Naive thymus-derived CD4-positive, alpha-beta T cell (primary cell): ENCODE measurements around the gene UBE2Q2. TPM values are rescaled to one million over a fixed set of nuclear protein-coding genes. Genes with fewer than 3 reads are reported as not detected.
"Not testable (repeated sequence)": the region's sequence is repeated elsewhere in the genome, so short reads cannot be mapped to it uniquely, and the experiment has no call there.

ENCODE experiments used
- ATAC-seq: fragments of 150-1000 bp; cut with Tn5 transposase; 2 replicates; pipeline ENCODE4 v1.10.0; 2021; ENCODE audit warnings: mild to moderate bottlenecking, moderate library complexity
- CTCF ChIA-PET: fragments of 350-600 bp; sonication (Branson Sonifier 250); formaldehyde crosslinking; loops from one replicate; lab custom pipeline; 2021; ENCODE audit warnings: antibody characterized with exemption; lab: Charles Lee
- POLR2A ChIA-PET: fragments of 350-600 bp; sonication (Branson Sonifier 250); formaldehyde crosslinking; loops from one replicate; lab custom pipeline; 2021; ENCODE audit warnings: antibody characterized with exemption, inconsistent platforms; lab: Charles Lee
- DNase-seq, 9 donors: peaks; one replicate each; pipeline versions ENCODE4 v3.0.0 to v3.0.0-alpha.2; 2020 to 2022; ENCODE audit warnings: mixed read lengths in 1 of 9
- H3K27ac ChIP-seq: one replicate; pipeline ENCODE4 v1.7.0; 2013; ENCODE audit warnings: mild to moderate bottlenecking, low read depth, low read length, moderate library complexity
- H3K27me3 ChIP-seq, 2 donors: one replicate each; pipeline ENCODE4 v1.7.0; 2013; ENCODE audit warnings: low read length in 2 of 2, mild to moderate bottlenecking in 2 of 2, moderate library complexity in 2 of 2; ENCODE audit not compliant: control insufficient read depth in 2 of 2, insufficient read depth in 2 of 2
- H3K36me3 ChIP-seq, 3 experiments: 1 replicate in 2 of 3; 2 replicates in 1 of 3; pipeline ENCODE4 v1.7.0; 2013; ENCODE audit warnings: low read length in 3 of 3, mild to moderate bottlenecking in 3 of 3, moderate library complexity in 1 of 3; ENCODE audit not compliant: insufficient read depth in 3 of 3, control insufficient read depth in 2 of 3
- H3K4me1 ChIP-seq, 2 donors: one replicate each; pipeline ENCODE4 v1.7.0; 2013; ENCODE audit warnings: low read length in 2 of 2, mild to moderate bottlenecking in 2 of 2, moderate library complexity in 1 of 2; ENCODE audit not compliant: control insufficient read depth in 2 of 2, insufficient read depth in 2 of 2
- H3K4me3 ChIP-seq: 2 replicates; pipeline ENCODE4 v1.7.0; 2013; ENCODE audit warnings: mild to moderate bottlenecking, low read length
- H3K9me3 ChIP-seq, 3 experiments: 1 replicate in 2 of 3; 2 replicates in 1 of 3; pipeline ENCODE4 v1.7.0; 2013; ENCODE audit warnings: low read length in 3 of 3; ENCODE audit not compliant: control insufficient read depth in 2 of 3
- H3K27ac Mint-ChIP-seq, 9 donors: one replicate each; pipeline ENCODE4 v1.8.0; 2020 to 2022; ENCODE audit warnings: mixed read lengths in 9 of 9, mild to moderate bottlenecking in 8 of 9, moderate library complexity in 5 of 9, inconsistent platforms in 2 of 9
- H3K27me3 Mint-ChIP-seq, 5 donors: one replicate each; pipeline ENCODE4 v1.8.0; 2021 to 2022; ENCODE audit warnings: mixed read lengths in 5 of 5, mild to moderate bottlenecking in 1 of 5
- H3K36me3 Mint-ChIP-seq, 5 donors: one replicate each; pipeline ENCODE4 v1.8.0; 2020 to 2022; ENCODE audit warnings: mixed read lengths in 5 of 5, mild to moderate bottlenecking in 3 of 5, inconsistent platforms in 1 of 5
- H3K4me1 Mint-ChIP-seq, 7 donors: one replicate each; pipeline ENCODE4 v1.8.0; 2020 to 2022; ENCODE audit warnings: mixed read lengths in 7 of 7, mild to moderate bottlenecking in 3 of 7, inconsistent platforms in 1 of 7
- H3K4me3 Mint-ChIP-seq, 10 donors: one replicate each; pipeline ENCODE4 v1.8.0; 2020 to 2022; ENCODE audit warnings: mild to moderate bottlenecking in 10 of 10, mixed read lengths in 10 of 10, moderate library complexity in 6 of 10, inconsistent platforms in 2 of 10
- H3K9me3 Mint-ChIP-seq, 11 donors: one replicate each; pipeline ENCODE4 v1.8.0; 2020 to 2022; ENCODE audit warnings: mixed read lengths in 11 of 11, mild to moderate bottlenecking in 4 of 11, inconsistent platforms in 1 of 11, moderate library complexity in 1 of 11
- intact Hi-C, 2 donors: fragments of 100-400 bp; cut with micrococcal nuclease; formaldehyde crosslinking; loops; one replicate each; pipeline ENCODE4 v1.15.1; 2023
- polyA plus RNA-seq, 2 donors: library from polyadenylated mRNA; unstranded; fragments of 300-500 nt; fragmentation: Illumina TruSeq; gene quantifications; one replicate each; pipeline ENCODE4 v1.2.3, GENCODE V29; 2021
- total RNA-seq, 6 experiments: library from RNA in 5 of 6; stranded (reverse) in 5 of 6; gene quantifications; 1 replicate in 5 of 6; 2 replicates in 1 of 6; pipeline ENCODE4 v1.2.3 and lab custom pipeline; 2021 to 2026

The UBE2Q2 gene
- total RNA-seq (10 to 100 TPM; 28.2 to 32.1 (median 28.8) TPM), polyA plus RNA-seq (10 to 100 TPM; 27.7 to 30.5 TPM), total RNA-seq (lab: John Stamatoyannopoulos, UW) (48.2 reads per million, percentile 70 among the genes with 10 or more reads in this experiment)

- peak within 1 kb of the TSS; percentile 85 to 97 (median 92) for H3K27ac Mint-ChIP-seq
- no peaks in the 10 kb centered on the region for H3K9me3 ChIP-seq
- peak; percentile 75 for ATAC-seq
- peak within 1 kb of the TSS; percentile 85 to 99 (median 96) for H3K4me3 Mint-ChIP-seq
- no peaks in the 10 kb centered on the region for H3K9me3 Mint-ChIP-seq
- peak; percentile 45 to 78 (median 67) for DNase-seq
- peak within 1 kb of the TSS; percentile 76 for H3K27ac ChIP-seq
- ChIA-PET CTCF (interaction anchor here (0.8 to 1.1 kb wide), 2 partner anchors 10 to 12 kb away, joined by 3 to 7 read pairs; no protein-coding TSS in a partner anchor), POLR2A (interaction anchor here (0.5 to 2.6 kb wide), 11 partner anchors 10 to 1915 kb away, joined by 3 to 22 read pairs (median 3); partner anchors contain the start of genes FBXO22, MAN2C1 and SNUPN)
- H3K4me3 ChIP-seq = peak within 1 kb of the TSS; percentile 68
- peaks cover 20 to 30% of the 10 kb centered on the region in 2 donors for H3K4me1 ChIP-seq
- no peaks in the 10 kb centered on the region for H3K27me3 ChIP-seq
- H3K36me3 ChIP-seq = peaks cover 0 to 5% (median 0%) of the 10 kb centered on the region in 3 experiments
- H3K36me3 Mint-ChIP-seq = peaks cover 0 to 22% (median 0%) of the 10 kb centered on the region in 5 donors
- H3K4me1 Mint-ChIP-seq = peaks cover 37 to 51% (median 45%) of the 10 kb centered on the region in 7 donors
- intact Hi-C loops = loop anchor here (1.0 to 10.0 kb wide), 11 partner anchors 26 to 1574 kb away; partner anchors contain the start of genes FBXO22 (in 2 of the 2), C15orf39 (in 1 of the 2), SCAPER (in 1 of the 2) and SIN3A (in 1 of the 2)
- H3K27me3 Mint-ChIP-seq = peaks cover 0 to 20% (median 0%) of the 10 kb centered on the region in 5 donors
Observed at GRCh38 chr15:75842722-75843677, at the start of gene UBE2Q2. TSS of gene UBE2Q2 (plus strand) at chr15:75843447. CDS start at chr15:75843667, 220 bp downstream.

GRCh38 chr15:75796321-75796720 lies 46.9 kb upstream of the UBE2Q2 start:
- no peak overlapping the region for H3K27ac Mint-ChIP-seq
- no peaks in the 10 kb centered on the region for H3K9me3 Mint-ChIP-seq
- intact Hi-C loops = no loop called here
- CTCF ChIA-PET = no interaction called here
- no peaks in the 10 kb centered on the region for H3K36me3 ChIP-seq
- no peak overlapping the region for H3K27ac ChIP-seq
- POLR2A ChIA-PET = no interaction called here
- H3K4me3 Mint-ChIP-seq = no peak overlapping the region
- no peaks in the 10 kb centered on the region for H3K27me3 ChIP-seq
- H3K4me3 ChIP-seq = no peak overlapping the region
- DNase-seq (no peak), ATAC-seq (no peak)
- peaks cover 25 to 59% (median 49%) of the 10 kb centered on the region in 5 donors for H3K27me3 Mint-ChIP-seq
- peaks cover 0 to 1% (median 0%) of the 10 kb centered on the region in 7 donors for H3K4me1 Mint-ChIP-seq
- H3K9me3 ChIP-seq = no peaks in the 10 kb centered on the region
- no peaks in the 10 kb centered on the region for H3K4me1 ChIP-seq
- H3K36me3 Mint-ChIP-seq = no peaks in the 10 kb centered on the region

- H3K27ac Mint-ChIP-seq, H3K27ac ChIP-seq, CTCF ChIA-PET, H3K4me3 ChIP-seq, intact Hi-C loops, H3K36me3 Mint-ChIP-seq, H3K4me1 Mint-ChIP-seq, H3K4me3 Mint-ChIP-seq, POLR2A ChIA-PET, H3K9me3 Mint-ChIP-seq, H3K27me3 ChIP-seq, H3K9me3 ChIP-seq, H3K36me3 ChIP-seq, DNase-seq, ATAC-seq, H3K4me1 ChIP-seq: not testable (repeated sequence)
- peaks cover 31 to 66% (median 57%) of the 10 kb centered on the region in 5 donors for H3K27me3 Mint-ChIP-seq
Observed at GRCh38 chr15:75797146-75797545, 46.1 kb upstream of the UBE2Q2 start.

- no peak for DNase-seq
- Mint-ChIP-seq H3K27ac (no peak overlapping the region), H3K27me3 (peaks cover 39 to 62% (median 57%) of the 10 kb centered on the region in 5 donors), H3K4me3 (no peak overlapping the region), H3K36me3 (no peaks in the 10 kb centered on the region), H3K9me3 (no peaks in the 10 kb centered on the region), H3K4me1 (peaks cover 4 to 10% (median 7%) of the 10 kb centered on the region in 7 donors)
- no peaks in the 10 kb centered on the region for H3K36me3 ChIP-seq
- H3K4me1 ChIP-seq = no peaks in the 10 kb centered on the region
- ChIA-PET POLR2A (no interaction called here), CTCF (no interaction called here)
- H3K27ac ChIP-seq = no peak overlapping the region
- H3K9me3 ChIP-seq = no peaks in the 10 kb centered on the region
- no peak for ATAC-seq
- H3K4me3 ChIP-seq = no peak overlapping the region
- no peaks in the 10 kb centered on the region for H3K27me3 ChIP-seq
- intact Hi-C loops = no loop called here
Observed at GRCh38 chr15:75799190-75799589, 44.1 kb upstream of the UBE2Q2 start.

GRCh38 chr15:75800409-75800808 lies 42.8 kb upstream of the UBE2Q2 start:
- ATAC-seq, H3K4me3 Mint-ChIP-seq, DNase-seq, H3K27ac Mint-ChIP-seq, H3K36me3 ChIP-seq, H3K27ac ChIP-seq, H3K9me3 ChIP-seq, POLR2A ChIA-PET, H3K27me3 ChIP-seq, H3K9me3 Mint-ChIP-seq, intact Hi-C loops, H3K4me3 ChIP-seq, H3K36me3 Mint-ChIP-seq, CTCF ChIA-PET, H3K4me1 ChIP-seq: not testable (repeated sequence)
- Mint-ChIP-seq H3K4me1 (peaks cover 4 to 10% (median 7%) of the 10 kb centered on the region in 7 donors), H3K27me3 (peaks cover 45 to 58% (median 54%) of the 10 kb centered on the region in 5 donors)

- Mint-ChIP-seq H3K4me3 (peak overlapping the region in 9 of 10 donors; percentile 21 to 81 (median 58)), H3K36me3 (no peaks in the 10 kb centered on the region), H3K4me1 (peaks cover 4 to 10% (median 7%) of the 10 kb centered on the region in 7 donors), H3K27ac (peak overlapping the region in 1 of 9 donors; percentile 76), H3K27me3 (peaks cover 46 to 63% (median 49%) of the 10 kb centered on the region in 5 donors), H3K9me3 (no peaks in the 10 kb centered on the region)
- POLR2A ChIA-PET = no interaction called here
- intact Hi-C loops = loop anchor here (1.0 kb wide), 2 partner anchors 74 to 116 kb away; no protein-coding TSS in a partner anchor
- peak; percentile 100 for ATAC-seq
- no peaks in the 10 kb centered on the region for H3K27me3 ChIP-seq
- H3K4me3 ChIP-seq = no peak overlapping the region
- CTCF ChIA-PET = interaction anchor here (0.5 to 1.9 kb wide), 10 partner anchors 14 to 605 kb away, joined by 3 to 21 read pairs (median 4); no protein-coding TSS in a partner anchor
- no peaks in the 10 kb centered on the region for H3K4me1 ChIP-seq
- H3K36me3 ChIP-seq = no peaks in the 10 kb centered on the region
- no peaks in the 10 kb centered on the region for H3K9me3 ChIP-seq
- no peak overlapping the region for H3K27ac ChIP-seq
- DNase-seq = peak; percentile 58 to 82 (median 72)
Observed at GRCh38 chr15:75801859-75802593, 41.2 kb upstream of the UBE2Q2 start.
